Measurements from ENCODE around the gene TNFRSF25.

The TNFRSF25 gene

GRCh38 chr1:6465461-6466005 lies 440 bp downstream of the TNFRSF25 start:
- H2AFZ ChIP-seq (ENCODE audit: low read depth, low read length): no peak overlapping the region
- no peaks in the 10 kb centered on the region for H3K27me3 ChIP-seq (ENCODE audit: low read depth, low read length)
- H4K20me1 ChIP-seq (ENCODE audit: insufficient read depth, low read length): no peaks in the 10 kb centered on the region
- TF ChIP-seq CTCF (IDR thresholded peaks at IDR 0.05; ENCODE audit: low read depth, low read length) (no peak), EZH2phosphoT487 (IDR thresholded peaks at IDR 0.05; ENCODE audit: low read depth) (no peak)
- H3K36me3 ChIP-seq (replicated peaks; ENCODE audit: low read depth, low read length): no peaks in the 10 kb centered on the region
- no peaks in the 10 kb centered on the region for H3K79me2 ChIP-seq (ENCODE audit: low read length)
- no peak overlapping the region for H3K4me3 ChIP-seq (ENCODE audit: low read length)
- no peaks in the 10 kb centered on the region for H3K9me3 ChIP-seq (ENCODE audit: insufficient read depth, low read length)
- H3K9ac ChIP-seq (ENCODE audit: low read length): no peak overlapping the region
- 0 out of 2 replicates have a peak, but pooled peaks cover 2% of the 10 kb centered on the region for H3K4me1 ChIP-seq (ENCODE audit: low read length)
- H3K27ac ChIP-seq (ENCODE audit: low read length): no peak overlapping the region
- no peak overlapping the region for H3K4me2 ChIP-seq (ENCODE audit: low read length)

DNA sequence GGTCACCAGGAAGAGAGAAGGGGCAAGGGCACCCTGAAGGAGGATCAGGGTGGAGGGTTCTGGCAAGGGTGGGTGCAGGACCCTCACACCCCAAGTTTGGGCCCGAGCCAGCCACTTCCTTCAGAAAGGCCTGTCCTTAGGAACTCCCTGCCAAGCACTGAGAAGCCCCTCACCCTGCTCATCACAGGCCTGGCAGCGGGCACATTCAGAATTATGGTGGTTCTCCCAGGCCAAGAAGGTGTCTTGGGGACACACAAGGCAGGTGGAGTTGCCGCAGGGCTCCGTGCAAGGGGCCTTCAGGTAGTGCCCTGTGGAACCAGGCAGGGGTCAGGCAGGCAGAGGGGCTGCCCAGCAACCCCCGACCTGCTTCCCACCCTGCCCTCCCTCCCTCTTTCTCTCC lies 1.1 kb downstream of the TNFRSF25 start:
- Histone ChIP-seq H3K9me3 (ENCODE audit: insufficient read depth, low read length) (no peaks in the 10 kb centered on the region), H3K27me3 (ENCODE audit: low read depth, low read length) (no peaks in the 10 kb centered on the region), H4K20me1 (ENCODE audit: insufficient read depth, low read length) (no peaks in the 10 kb centered on the region), H3K27ac (ENCODE audit: low read length) (no peak overlapping the region), H3K4me2 (ENCODE audit: low read length) (no peak overlapping the region), H2AFZ (ENCODE audit: low read depth, low read length) (no peak overlapping the region), H3K4me1 (ENCODE audit: low read length) (0 out of 2 replicates have a peak, but pooled peaks cover 6% of the 10 kb centered on the region), H3K79me2 (ENCODE audit: low read length) (no peaks in the 10 kb centered on the region), H3K36me3 (replicated peaks; ENCODE audit: low read depth, low read length) (no peaks in the 10 kb centered on the region), H3K4me3 (ENCODE audit: low read length) (no peak overlapping the region), H3K9ac (ENCODE audit: low read length) (no peak overlapping the region)
- TF ChIP-seq EZH2phosphoT487 (IDR thresholded peaks at IDR 0.05; ENCODE audit: low read depth) (no peak), CTCF (IDR thresholded peaks at IDR 0.05; ENCODE audit: low read depth, low read length) (no peak)

DNA sequence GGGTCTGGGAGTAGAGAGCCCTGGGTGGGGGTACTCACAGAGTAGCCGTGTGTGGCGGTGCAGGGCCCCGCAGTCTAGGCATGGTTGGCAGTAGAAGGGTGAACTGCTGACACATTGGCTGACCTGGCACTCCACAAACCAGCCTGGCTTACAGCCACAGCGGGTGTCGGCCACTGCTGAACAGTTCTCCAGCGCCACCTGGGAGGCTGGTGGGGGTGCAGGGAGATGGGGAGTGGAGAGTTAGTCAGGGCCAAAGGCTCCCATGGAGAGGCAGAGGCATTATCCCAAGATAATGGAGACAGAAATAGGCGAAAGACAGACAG lies 1.5 kb downstream of the TNFRSF25 start:
- no peak for TF ChIP-seq EZH2phosphoT487 (IDR thresholded peaks at IDR 0.05; ENCODE audit: low read depth)
- TF ChIP-seq CTCF (IDR thresholded peaks at IDR 0.05; ENCODE audit: low read depth, low read length): 0 out of 2 replicates have a peak, but pooled peaks have one; percentile 3
- H3K27ac ChIP-seq (ENCODE audit: low read length): no peak overlapping the region
- no peaks in the 10 kb centered on the region for H3K27me3 ChIP-seq (ENCODE audit: low read depth, low read length)
- H3K9me3 ChIP-seq (ENCODE audit: insufficient read depth, low read length): no peaks in the 10 kb centered on the region
- H4K20me1 ChIP-seq (ENCODE audit: insufficient read depth, low read length): no peaks in the 10 kb centered on the region
- H3K4me1 ChIP-seq (ENCODE audit: low read length): 0 out of 2 replicates have a peak, but pooled peaks cover 6% of the 10 kb centered on the region
- no peaks in the 10 kb centered on the region for H3K79me2 ChIP-seq (ENCODE audit: low read length)
- no peak overlapping the region for H3K9ac ChIP-seq (ENCODE audit: low read length)
- H2AFZ ChIP-seq (ENCODE audit: low read depth, low read length): no peak overlapping the region
- no peaks in the 10 kb centered on the region for H3K36me3 ChIP-seq (replicated peaks; ENCODE audit: low read depth, low read length)
- H3K4me2 ChIP-seq (ENCODE audit: low read length): no peak overlapping the region
- H3K4me3 ChIP-seq (ENCODE audit: low read length): no peak overlapping the region

DNA sequence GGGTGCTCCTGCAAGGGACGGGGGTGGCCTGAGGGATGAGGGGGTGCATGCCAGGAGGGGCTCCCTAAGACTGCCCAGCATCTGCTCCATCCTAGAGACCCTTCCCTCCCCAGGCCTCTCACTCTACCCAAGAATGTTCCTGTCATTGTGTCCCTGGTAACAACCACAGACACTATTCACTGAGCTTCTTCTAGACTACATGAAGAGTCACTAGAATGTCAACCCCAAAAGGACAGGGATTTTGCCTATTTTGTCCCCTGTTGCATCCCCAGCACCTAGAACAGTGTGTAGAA lies 2.9 kb downstream of the TNFRSF25 start:
- H3K9me3 ChIP-seq (ENCODE audit: insufficient read depth, low read length): no peaks in the 10 kb centered on the region
- no peak overlapping the region for H3K4me2 ChIP-seq (ENCODE audit: low read length)
- H3K4me3 ChIP-seq (ENCODE audit: low read length): no peak overlapping the region
- H3K4me1 ChIP-seq (ENCODE audit: low read length): 0 out of 2 replicates have a peak, but pooled peaks cover 6% of the 10 kb centered on the region
- H2AFZ ChIP-seq (ENCODE audit: low read depth, low read length): no peak overlapping the region
- H3K27me3 ChIP-seq (ENCODE audit: low read depth, low read length): no peaks in the 10 kb centered on the region
- no peaks in the 10 kb centered on the region for H3K79me2 ChIP-seq (ENCODE audit: low read length)
- no peak overlapping the region for H3K27ac ChIP-seq (ENCODE audit: low read length)
- H4K20me1 ChIP-seq (ENCODE audit: insufficient read depth, low read length): no peaks in the 10 kb centered on the region
- no peaks in the 10 kb centered on the region for H3K36me3 ChIP-seq (replicated peaks; ENCODE audit: low read depth, low read length)
- H3K9ac ChIP-seq (ENCODE audit: low read length): no peak overlapping the region
- TF ChIP-seq EZH2phosphoT487 (IDR thresholded peaks at IDR 0.05; ENCODE audit: low read depth) (no peak), CTCF (IDR thresholded peaks at IDR 0.05; ENCODE audit: low read depth, low read length) (no peak)

Data from OCI-LY3 (cell line).